GM12874 (cell line): ENCODE measurements around the gene PITPNB.

Source experiments
- TF ChIP-seq, protein P1 (sequence below): IDR thresholded peaks from 2 replicates; pipeline ENCODE4 v1.5.1; 2011; ENCODE audit warnings: low read depth, mild to moderate bottlenecking, control low read depth, low read length, moderate library complexity; ENCODE audit not compliant: insufficient read depth

PITPNB gene

DNA sequence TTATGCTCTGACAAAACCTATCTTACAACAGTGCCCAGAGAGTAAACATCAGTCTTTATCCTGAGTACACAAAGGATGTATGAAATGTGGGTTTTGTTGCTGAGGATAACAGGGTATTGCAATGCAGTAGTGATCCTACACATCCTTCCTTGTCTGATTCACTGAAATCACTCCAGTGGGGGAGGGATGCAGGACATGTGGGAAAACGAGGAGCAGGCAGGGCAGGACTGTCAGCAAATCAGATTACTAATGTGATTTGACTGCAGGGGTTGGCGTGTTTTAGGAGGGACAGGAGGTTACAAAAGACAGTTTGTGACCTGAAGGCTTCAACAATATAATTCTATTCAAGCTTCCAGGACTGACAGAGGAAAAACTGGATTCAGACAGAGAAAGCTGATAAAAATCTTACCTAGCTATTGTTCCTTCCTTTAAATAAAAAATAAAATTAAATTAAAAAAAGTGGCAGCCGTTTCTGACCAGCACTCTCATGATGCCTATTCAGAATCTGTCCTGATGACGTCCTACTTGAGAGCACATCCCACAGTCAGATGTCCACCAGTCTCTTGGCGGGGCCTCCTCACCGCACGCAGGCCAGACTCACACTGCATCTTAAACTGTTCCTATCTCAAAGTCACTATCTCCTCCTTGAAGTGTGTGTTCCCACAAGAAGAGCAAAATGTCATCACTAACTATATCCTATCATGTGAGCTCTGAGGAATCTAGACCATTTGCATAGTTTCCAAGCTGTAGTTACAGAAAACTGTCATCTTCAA, 66.9 kb downstream of the PITPNB start:
- TF ChIP-seq, protein P1, sequence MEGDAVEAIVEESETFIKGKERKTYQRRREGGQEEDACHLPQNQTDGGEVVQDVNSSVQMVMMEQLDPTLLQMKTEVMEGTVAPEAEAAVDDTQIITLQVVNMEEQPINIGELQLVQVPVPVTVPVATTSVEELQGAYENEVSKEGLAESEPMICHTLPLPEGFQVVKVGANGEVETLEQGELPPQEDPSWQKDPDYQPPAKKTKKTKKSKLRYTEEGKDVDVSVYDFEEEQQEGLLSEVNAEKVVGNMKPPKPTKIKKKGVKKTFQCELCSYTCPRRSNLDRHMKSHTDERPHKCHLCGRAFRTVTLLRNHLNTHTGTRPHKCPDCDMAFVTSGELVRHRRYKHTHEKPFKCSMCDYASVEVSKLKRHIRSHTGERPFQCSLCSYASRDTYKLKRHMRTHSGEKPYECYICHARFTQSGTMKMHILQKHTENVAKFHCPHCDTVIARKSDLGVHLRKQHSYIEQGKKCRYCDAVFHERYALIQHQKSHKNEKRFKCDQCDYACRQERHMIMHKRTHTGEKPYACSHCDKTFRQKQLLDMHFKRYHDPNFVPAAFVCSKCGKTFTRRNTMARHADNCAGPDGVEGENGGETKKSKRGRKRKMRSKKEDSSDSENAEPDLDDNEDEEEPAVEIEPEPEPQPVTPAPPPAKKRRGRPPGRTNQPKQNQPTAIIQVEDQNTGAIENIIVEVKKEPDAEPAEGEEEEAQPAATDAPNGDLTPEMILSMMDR = no peak

DNA sequence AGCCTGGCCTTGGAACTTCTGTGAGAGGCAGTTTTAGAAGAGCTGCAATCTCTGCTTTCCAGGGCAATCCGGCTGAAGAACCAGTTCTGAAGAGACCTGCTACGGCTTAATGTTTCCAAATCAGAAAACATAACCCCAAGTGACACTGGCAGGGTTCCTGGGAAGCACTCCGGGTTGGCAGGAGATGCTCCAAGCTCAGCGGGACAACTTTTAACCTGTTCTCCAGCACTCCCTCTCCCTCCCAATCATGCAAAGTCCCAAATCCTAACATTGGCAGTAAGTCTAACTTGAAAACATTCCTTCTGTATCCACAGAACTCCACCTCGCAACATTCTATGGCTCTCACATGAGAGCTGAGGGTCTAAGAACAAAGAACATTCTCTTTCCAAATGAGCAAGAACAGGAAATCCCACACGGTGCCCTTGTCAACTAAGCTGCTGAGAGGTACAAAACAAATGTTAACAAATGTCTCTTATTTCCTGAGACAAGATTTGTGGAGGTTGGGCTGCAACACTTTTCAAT, 69.0 kb downstream of the PITPNB start:
- TF ChIP-seq, protein P1 = no peak

DNA sequence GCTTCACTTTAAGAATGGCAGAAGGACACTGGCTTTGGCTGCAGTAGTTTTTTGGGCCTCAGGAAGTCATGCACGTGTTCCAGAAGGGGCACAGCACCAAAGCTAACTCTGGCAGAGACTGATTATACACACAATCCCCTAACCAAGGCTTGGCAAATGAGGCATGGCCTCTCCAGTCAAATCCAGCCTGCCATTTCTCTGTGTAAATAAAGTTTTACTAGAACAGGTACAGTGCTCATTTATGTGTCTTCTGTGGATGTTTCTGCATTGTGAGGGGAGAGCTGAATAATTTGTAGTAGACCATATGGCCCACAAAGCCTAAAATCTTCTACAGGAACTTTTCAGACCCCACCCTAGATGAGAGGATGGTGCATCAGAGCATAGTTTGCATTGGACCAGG, 71.1 kb downstream of the PITPNB start:
- TF ChIP-seq, protein P1 = no peak

DNA sequence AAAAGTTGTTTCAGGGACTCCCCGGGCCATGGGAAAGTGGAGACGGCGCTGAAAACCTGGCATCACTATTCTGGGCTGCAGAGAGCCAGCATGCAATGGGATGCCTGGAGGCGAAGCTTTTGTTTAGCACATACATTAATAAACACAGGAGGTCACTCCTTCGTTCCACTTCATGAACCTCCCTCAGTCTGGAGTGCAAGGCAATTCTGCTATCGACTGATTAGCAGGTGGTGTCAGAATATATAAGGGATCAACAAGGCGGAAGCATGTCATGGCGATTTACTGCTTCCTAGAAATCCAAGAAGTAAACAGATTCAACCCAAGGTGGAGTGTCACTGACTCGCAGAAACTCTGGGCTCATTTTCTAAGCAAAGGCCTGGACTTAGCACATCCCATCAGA, 72.1 kb downstream of the PITPNB start:
- TF ChIP-seq, protein P1 = no peak

DNA sequence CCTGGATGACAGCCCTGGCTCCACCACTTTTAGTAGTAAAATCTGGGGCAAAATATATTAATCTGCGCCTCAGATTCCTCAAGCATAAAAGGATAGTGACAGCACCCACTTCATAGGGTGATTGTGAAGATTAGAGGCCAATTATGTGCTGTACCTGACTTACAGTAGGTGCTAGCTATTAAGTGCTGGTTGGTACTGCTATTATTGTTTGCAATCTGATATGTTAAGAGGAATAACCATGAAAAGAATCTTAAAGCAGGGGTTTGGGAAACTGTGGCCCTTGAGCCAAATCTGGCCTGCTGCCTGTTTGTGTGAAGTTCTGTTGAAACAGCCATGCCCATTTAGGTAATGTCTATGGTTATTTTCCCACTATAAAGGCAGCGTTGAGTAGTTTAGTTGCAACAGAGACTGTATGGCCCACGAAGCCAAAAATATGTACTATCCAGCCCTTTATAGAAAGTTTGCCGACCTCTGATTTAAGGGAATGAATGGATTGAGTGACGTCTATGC, 72.8 kb downstream of the PITPNB start:
- TF ChIP-seq, protein P1 = no peak

DNA sequence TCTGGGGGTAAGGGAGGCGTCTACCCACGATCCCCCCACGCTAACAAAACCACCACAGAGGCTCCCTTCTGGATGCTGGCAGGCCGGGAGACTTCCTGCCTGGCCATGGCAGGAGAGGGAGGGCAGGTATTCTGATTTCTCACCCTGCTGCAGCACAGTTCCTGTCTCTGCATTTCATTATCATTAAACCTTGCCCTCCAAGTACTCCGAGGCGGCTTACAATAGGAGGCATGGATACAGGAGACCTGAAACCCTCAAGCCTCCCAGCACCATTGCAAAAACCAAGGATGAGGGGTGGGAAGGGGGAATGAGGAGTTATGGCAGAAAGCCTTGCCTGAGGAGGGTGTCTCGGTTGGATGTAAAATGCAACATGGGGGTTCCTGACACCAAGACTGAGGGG, 73.4 kb downstream of the PITPNB start:
- TF ChIP-seq, protein P1 = no peak

DNA sequence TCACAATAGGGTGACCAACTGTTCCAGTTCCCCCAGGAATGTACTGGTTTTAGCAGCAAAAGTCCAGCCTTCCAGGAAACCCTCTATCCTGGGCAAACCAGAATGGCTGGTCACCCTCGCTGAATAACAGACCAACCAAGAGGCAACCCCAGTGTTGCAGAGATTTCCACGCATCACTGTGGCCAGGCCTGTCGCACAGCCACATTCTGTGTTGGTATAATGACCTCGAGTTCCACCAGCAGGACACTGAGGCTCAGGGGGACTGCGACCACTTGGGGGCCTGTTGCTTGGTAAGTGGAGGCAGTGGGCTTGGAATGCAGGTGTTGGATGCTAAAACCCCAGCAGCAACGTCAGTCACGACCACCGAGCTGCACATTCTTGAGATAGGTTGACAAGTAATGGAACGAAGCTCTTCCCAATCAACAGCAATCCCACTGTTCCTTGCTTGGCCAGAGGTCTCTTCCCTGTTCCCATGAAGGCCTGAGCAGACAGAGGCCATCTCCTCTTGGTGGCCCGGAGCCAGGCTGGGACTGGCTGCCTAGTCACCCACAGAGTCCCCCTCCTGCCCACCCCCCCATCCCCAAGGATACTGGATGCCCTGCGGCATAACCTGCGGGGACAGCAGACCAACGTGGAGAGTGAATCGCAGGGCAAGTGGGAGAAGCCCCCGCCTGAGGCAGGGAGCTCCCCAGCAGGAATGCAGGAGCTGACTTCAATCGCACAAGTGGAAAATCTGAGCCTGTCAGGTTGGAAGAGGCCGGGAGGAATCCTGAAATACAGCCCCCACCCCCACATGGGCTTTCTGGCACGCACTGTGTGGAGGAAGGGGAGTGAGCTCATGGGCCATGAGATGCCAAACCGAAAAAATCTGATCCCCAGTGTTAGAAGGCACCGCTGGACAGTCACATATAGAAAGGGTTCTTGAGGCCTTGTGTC, 74.1 kb downstream of the PITPNB start:
- TF ChIP-seq, protein P1 = no peak
